Activated CD4-positive, alpha-beta T cell treated with anti-CD3 and anti-CD28 coated beads, Interleukin-2, amount 50 U/mL, for 24 hours (primary cell): ENCODE data around the gene NR1D1.

Source experiments
- DNase-seq, 2 donors: peaks; one replicate each; pipeline ENCODE4 v3.0.0-alpha.2; 2020; ENCODE audit warnings: low read depth in 1 of 2, low spot score in 1 of 2

Gene NR1D1

DNA sequence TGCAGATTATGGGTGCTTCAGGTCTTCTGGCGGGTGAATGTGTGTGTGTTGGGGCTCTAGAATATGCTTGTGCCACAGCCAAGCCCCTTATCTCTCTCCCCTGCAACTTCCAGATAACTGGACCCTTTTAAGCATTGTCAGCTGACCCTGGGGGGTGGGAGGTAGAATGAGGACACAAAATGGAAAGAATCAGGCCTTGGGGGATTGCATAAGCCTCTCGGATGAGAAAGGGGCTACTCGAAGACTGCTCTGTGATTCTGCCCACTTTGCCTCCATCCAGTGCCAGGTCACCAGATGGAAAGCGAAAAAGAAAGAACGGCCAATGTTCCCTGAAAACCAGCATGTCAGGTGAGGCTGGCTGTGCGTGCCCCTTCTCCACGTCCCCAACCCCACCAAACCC lies 23.8 kb downstream of the NR1D1 start:
- DNase-seq: no peak

DNA sequence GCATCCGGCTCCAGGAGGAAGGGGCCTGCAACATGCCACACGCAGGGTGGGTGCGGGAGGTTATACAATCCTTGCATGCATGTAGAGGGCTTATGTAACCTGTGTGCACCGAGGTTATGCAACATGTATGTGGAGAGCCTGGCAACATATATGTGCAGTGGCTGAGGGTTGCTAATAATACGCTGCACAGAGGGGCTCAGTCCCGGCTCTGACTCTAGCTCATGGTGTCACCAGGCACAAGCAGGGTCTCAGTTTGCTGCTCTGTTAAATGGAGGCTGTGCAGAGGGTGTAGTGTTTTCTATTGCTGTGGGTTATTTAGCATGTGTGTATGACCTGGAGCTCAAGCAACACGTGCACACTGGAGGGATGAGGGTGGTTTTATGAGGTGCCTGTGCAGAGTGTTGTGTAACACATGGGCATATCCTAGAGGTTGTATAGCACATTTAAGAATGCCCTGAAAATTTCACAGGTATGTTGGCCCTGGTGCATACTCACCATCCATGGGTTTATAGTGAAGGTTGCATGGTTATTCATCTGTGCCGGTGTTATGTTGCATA lies 24.4 kb downstream of the NR1D1 start:
- no peak for DNase-seq

DNA sequence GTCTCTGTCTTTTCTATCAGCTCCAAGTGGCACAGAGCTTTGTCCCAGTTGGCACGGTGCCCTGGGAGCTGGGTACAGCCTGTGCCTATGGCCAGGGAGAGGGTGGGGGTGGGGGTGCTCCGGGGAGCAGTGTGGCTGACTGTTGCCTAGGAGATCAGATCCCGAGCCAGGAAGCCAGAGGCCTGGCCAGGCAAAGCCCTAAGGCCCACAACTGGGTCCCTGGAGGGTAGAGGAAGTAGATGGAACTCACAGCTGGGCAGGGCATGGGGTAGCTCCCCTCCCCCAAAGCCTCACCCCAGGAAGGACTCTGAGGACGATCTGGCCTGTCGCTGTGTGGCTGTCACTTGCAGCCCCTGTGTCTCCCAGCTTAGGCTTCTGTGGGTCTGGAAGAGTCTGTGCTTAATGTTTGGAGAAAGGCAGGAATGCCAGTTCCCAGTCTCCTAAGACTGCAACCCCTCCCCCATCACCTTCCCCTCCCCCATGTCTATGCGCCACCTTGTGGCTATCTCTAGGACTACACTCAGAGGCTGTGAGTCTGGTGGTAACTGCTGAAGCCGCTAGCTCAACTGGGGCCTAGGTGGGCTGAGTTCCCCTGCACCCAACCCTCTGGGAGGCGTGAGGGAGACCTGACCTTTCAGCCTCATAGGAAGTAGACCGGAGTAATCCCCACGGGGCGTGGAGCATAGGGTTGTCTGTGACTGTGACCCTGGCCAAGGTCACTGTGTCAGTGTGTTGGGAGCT lies 25.0 kb downstream of the NR1D1 start:
- peak; percentile 53 to 64 for DNase-seq

DNA sequence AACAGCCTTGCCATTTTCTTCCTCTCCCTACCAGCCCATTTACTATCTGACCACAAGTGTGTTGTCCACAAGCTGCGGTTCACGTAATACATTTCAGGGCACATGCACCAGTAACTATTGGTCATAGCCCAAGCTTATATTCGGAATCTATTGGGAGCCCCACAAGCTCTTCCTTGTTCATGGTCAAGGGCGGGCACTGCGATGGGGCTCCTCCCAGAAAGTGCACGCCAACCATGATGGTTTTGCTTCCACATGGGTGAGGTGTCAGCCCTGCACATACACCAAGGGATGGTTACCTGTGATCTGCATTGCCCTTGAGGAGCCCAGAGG lies 25.6 kb downstream of the NR1D1 start:
- DNase-seq: no peak

DNA sequence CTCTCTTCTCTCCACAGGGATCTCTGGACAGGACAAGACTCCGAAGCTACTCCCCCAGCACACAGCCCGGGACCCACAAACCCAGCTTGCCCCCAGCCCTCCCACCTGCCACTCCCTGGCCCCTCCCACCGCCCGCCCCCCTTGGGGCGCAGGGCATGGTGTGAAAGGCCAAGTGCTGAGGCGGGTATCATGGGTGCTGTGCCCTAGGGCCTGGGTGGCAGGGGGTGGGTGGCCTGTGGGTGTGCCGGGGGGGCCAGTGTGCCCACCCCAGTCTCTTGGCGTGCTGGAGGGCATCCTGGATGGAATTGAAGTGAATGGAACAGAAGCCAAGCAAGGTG lies 26.2 kb downstream of the NR1D1 start:
- no peak for DNase-seq

DNA sequence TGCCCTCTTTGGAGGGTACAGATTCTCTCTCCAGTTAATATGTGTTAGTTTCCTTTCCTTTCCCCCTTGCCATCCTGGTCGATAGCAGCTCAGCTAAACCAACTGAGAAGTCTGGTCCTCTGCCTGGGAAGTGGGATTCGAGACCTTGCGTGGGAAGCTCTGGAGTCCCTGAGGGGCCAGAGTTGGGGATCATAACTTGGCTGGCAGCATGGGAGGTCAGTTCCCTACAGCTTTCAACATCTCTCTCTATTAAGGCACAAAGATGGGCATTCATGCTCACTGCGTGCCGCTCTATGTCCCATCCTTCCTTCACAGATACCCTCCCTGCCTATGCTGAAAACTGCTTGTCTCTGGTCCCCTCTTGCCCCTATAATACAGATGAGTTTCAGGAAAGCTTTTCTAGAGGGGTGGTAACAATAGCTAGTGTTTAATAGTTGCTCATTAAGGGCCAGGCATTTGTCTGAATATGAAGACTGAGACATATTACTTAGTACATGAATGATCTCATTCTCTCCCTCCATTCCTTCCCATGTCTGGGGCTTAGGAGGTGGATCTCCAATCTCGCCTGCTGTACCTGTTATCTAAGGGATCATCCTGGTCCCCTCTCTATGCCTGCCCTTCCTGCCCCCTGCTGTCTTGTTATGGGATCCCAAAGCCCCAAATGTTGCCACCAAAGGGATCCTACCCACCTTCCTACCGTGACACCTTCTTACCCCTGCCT lies 26.8 kb downstream of the NR1D1 start:
- no peak for DNase-seq

DNA sequence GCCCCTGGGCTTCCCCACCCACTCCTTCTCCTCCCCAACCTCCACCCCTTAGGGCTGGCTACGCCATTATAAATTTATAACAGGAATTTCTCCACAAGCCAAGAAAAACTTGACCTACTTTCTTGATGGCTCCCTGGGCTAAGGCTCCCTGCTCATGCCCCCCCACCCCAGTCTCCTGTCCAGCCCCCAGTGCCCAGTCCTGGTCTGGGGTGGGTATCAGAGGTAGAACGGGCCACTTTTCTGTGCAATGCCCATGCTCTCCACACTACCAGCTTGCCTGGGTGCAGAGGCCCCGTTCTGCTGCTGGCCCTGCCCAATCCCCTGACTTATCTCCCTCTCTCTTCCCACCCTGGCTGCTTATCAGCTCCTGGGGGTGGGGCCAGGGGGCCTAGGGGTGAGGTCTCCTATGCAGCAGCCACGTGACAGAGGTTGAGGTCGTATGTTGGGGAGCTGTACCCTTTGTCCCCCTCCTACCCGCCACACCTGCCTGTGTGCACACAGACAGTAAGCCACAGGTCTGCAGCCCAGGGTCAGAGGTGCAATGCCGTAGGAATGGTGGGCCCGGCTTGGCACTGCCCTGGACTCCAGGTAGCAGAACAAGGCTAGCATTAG lies 27.5 kb downstream of the NR1D1 start:
- no peak for DNase-seq

DNA sequence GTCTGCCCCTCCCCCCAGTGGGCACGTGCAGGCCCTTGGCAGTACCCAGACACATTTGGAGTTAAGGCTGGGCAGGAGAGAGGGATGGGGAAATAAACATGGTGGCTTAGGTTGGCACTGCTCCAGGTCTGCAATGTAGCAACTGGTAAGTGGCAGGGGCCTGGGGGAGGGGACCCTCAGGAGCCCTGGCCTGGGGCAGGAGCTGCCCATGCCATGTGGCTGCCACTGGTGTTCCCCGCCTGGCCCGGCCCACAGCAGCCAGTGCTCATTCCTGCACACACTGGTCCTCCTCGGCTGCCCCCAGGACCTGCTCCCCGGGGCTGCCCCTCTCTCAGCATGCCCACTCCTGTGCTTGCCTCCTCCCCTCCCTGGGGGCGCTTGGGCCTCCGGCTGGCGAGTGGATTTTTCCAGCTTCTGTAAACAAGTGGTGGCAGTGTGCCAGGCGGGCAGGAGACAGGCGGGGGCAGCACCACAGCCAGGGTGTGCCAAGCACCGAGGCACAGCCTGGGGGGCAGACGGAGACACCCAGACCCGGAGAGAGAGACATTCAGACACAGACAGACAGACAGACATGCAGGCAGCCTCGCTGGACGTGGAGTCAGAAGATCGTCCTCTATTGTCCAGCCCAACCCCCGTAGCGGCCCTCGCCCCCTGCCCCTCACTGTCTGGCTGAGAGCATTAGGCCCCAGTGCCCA lies 28.2 kb downstream of the NR1D1 start:
- no peak for DNase-seq

DNA sequence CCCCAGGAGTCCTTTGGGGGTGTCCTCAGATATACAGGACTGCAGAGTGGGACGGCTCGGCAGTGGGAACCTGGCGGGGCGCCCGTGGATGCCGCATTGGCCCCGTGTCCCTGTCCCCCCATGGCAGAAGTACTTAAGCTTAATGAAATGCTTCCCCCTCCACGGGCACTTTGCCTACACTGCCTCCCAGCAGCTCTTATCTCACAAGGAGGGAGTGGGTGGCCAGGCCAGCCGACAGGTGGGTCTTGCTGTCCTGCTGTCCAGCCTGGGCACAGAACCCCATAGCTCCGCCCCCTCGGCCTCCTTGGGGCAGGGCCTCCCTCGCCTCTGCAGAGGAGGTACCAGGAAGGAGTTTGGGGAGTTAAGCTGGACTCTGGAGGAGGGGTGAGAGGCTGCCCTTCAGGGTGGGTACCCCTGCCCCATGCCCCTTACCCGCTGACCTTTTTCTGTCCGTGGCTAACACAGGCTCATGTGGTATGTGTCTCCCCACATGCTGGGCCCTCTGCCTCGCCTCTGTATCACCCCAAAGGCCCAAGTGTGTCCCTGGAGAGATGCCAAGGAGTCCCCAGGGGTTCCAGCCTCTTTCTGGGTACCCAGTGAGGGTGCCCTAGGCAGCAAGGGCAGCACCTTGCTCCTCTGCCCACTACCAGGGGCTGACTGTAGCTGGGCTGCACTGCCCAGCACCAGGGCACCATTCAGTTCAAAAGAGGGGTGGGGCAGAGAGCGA lies 28.9 kb downstream of the NR1D1 start:
- DNase-seq: no peak

DNA sequence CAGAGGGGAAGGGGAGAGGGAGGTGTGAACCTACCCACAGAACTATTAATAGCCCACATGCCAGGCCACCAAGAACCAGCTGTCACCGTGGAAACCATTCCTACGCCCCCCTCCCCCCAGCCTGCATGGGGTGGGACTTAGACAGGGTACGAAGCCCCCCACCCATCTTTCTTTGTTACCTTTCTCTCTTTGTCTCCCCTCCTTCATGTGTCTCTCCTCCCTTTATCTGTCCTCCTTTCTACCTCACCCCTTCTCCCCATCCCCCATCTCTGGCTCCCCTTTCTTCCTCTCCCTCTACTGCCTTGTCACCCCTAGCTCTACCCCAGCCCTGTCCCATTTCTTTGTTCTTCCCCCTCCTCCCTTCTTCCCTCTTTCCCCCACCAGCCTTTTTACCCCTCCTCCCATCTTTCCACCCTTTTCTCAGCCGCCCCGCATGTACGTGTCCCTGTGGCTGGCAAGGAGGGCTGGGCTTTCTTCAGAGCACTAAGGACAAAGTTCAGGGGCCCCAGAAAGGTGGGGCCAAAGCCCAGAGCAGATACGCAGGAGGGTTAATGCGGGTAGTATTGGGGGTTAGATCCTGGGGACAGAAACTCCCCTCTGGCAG lies 29.6 kb downstream of the NR1D1 start:
- no peak for DNase-seq

DNA sequence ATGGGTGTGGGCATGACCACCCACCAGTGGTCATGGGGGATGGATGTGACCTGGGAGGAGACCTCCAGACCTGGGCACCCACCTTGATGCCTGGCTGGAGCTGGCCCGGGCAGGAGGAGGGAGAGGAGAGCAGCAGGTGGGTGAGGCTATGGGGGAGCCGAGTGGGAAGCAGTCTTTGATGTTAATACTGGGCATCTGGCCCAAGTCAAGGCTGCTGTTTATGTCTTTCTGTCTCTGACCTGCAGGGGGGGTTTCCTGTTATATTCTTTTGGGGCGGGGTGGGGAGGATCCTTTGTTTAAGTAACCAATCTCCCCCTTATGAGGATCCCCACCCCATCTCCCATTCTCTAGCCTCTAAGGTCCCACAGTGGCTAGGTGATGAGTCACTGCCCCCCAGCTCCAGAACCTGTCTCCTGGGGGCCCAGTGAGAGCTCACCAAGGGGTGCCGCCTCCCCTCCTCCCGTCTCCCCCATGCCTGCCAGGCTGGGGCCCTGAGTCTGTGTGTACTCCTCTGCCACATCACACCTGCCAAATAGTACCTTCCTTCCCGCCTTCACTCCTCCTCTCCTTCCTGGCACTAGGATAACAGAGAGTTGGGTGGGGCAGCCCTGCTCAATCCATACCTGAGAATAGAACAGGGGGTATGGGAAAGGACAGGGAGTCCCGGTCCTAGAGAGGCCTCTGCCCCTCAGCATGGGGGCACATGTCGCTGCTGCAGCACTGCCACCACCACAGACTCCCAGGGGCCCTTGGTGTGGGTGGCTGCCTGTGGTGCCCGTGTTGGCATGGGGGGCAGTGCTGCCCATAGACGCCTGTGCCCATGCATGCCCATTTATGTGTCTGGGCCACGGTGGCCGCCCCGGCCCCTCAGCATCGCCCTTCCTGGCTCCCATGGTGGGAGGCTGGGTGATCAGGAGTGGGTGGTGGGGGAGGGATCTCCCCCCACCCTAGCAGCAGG lies 30.4 kb downstream of the NR1D1 start:
- DNase-seq: no peak

DNA sequence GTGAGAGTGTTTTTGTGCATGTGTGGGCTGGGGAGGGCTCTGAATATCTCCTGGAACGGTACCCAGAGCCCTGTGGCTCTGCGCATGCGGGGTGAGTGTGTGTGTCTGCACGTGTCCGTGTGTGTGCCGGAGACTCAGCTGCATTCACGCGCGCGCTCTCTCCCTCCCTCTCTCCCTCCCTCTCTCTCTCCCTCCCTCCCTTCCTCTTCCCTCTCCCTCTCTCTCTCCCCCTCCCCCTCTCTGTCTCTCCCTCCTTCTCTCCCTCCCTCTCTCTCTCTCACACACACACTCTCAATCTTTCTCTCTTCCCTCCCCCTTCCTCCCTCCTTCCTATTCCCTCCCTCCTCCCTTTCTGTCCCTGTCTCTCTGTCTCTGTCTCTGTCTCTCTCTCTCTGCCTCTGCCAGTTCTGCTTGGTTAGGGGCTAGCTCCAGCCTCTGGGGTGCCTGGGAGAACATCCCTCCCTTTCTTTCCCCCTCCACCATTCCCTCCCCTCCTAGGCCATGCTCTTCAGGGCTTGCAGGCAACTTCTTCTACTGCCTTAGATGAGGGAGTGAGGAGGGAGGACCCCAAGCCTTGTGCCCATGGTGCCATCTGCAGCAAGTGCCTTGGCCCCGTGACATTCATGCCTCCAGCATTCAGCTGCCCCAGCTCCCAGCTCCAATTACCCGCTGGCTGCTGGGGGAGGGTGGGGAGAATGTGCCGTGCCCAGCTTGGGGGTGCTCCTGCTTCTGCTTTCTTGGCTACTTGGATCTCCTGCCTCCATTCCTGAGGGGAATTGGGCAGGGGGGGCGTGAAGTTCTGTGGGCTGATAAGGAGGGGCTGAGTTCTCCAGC lies 31.3 kb downstream of the NR1D1 start:
- DNase-seq: peak; percentile 65 to 81

DNA sequence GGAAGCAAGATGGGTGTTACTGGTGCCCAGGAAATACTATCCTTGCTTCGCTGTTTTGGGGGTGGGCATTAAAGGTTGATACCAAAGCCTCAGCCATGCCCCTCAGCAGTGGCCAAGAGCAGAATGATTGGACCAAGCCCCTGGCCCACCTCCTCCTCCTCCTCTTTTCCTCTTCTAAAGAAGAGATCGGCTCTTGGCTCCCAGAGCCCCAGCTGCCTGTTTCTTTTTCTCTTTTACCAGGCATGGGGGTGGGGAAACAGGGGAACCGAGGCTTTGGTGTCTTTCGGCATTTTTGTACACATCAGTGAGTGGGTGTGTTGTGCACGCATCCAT lies 31.8 kb downstream of the NR1D1 start:
- no peak for DNase-seq

DNA sequence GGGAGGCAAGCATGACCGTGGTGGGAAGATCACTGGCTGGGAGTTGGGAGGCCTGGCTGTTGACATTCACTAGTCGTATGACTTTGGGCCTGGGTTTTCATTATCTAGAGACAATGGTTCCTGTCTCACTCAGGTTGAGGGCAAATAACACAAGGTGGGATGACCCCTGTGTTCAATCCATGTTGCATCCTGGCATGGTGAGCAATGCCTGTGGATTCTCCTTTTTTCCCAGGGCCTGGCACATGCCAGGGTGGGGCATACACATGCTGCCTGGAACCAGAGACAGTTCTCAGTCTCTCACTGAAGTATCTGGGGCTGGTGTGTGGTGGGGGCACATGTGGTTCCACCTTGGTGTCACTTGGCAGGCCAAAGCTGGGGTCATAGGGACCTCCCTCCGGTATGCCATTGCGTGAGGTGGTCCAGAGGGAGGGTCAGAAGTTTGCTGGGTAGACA lies 32.2 kb downstream of the NR1D1 start:
- DNase-seq: no peak

DNA sequence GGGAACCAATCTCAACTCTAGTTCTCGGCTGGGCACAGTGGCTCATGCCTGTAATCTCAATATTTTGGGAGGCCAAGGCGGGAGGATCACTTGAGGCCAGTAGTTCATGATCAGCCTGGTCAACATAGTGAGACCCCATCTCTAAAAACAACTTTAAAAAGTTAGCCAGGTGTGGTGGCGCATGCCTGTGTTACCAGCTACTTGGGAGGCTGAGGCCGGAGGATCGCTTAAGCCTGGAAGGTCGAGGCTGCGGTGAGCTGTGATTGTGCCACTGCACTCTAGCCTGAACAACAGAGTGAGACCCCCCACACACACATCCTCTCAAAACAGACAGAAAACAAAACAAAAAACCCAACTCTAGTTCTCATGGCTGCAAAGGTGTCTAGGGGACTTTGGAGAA lies 32.7 kb downstream of the NR1D1 start:
- DNase-seq: no peak

DNA sequence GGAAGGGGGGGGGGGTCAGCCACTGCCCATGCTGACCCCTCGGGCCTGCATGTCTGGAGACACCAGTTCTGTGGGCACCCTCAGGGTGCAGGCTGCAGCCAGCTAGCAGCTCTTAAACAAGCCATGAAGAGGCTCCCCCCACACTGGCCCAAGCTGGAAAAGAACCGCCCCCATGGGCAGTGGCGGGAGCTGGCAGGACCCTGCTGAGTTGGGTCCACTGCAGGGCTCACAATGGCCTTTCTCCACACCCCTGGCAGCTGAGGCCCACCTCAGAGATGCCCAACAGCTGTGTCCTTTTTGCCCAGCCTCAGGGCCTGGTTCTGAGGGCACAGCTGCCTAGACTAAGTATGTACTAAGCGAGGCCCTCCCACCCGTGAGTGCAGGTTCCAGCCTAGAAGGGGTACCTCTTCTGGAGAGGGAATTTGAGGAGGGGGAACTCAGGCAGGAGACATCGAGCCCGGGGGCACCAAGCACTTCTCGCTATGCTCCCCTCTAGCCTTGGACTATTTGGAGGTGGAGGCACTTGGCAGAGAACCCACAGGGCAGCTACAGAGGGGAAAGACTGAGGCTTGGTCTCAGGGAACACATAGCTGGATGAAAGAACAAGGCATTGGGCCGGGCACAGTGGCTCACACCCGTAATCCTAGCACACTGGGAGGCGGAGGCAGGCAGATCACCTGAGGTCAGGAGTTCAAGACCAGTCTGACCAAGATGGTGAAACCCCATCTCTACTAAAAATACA lies 34.4 kb downstream of the NR1D1 start:
- DNase-seq: no peak

DNA sequence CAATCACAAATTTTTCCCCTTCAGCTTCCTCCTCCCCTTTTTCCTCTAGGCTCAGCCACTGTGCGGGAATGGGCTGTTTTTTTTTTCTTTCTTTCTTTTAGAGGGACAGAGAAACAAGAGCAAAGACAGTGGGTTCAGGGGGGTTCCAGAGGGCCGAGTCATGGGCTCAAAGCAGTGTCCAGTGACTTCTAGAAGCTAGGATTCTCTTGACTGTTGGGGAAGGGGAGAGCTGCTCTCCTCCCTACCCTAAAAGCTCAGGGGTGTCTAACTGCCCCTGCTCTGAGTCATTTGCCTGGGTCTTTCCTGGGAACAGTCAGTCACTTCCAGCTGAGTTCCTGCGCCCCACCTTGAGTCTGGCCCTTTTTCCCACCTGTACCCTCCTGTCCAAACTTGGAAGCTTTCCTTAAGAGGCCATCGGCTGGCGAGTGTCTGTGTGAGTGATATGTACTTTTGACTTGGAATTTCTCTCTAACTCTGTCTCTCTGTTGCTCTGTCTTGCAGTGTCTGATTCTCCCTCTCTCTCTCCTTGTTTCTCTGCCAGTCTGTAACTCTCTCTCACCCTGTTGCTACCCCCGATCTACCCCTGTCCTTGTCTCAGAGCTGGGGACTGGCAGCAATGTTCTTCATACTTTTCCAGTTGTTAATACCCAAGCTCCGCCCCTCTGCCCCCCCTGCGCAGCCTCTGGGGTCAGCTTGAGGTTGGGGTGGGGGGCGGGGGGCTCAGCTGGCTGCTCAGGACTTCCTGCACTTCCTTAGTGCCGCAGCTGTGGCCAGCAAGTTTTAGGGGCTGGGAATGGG lies 35.2 kb downstream of the NR1D1 start:
- DNase-seq: no peak
